RWPE1 (cell line): Measurements from ENCODE around the gene TLR6.

ENCODE experiments used
- CTCF ChIA-PET: fragments of 350-600 bp; sonication (Branson Sonifier 250); formaldehyde crosslinking; extraction: SDS; loops from one replicate; lab custom pipeline; 2021; lab: Yijun Ruan, JAX
- POLR2A ChIA-PET: fragments of 400-600 bp; formaldehyde crosslinking; extraction: SDS; loops from one replicate; lab custom pipeline; 2020; ENCODE audit warnings: antibody characterized with exemption; ENCODE audit not compliant: low non-redundant PET; lab: Yijun Ruan, JAX
- DNase-seq: peaks from one replicate; pipeline ENCODE4 v3.0.0; 2012; ENCODE audit warnings: low spot score
- H3K27ac ChIP-seq: fragments of 450-650 bp; 2 replicates; pipeline ENCODE4 v1.5.1; 2017
- TF ChIP-seq, protein P1 (sequence below): fragments of 450-650 bp; conservative IDR thresholded peaks from 2 replicates; pipeline ENCODE4 v1.5.1; 2017; ENCODE audit warnings: low read depth, mild to moderate bottlenecking

TLR6 gene

DNA sequence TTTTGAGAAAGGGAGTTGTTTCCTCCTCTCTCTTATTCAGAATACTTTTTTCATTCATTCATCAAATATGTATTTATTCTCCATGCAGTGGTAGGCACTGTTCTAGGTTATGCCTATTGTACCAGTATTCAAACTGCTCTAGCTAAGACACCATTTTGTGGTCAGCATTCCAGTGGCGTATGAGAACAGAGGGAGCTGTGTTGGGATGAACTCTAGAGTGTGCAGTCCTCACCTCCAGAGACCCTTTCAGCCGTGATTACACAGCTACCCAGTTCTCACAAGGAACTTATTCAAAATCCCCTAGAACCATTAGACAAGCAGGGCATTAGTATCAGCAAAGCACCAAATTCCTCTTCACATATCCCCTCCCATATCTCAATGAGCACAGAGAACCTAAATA lies 56.3 kb downstream of the TLR6 start:
- CTCF ChIA-PET, result no interaction called here
- TF ChIP-seq, protein P1, sequence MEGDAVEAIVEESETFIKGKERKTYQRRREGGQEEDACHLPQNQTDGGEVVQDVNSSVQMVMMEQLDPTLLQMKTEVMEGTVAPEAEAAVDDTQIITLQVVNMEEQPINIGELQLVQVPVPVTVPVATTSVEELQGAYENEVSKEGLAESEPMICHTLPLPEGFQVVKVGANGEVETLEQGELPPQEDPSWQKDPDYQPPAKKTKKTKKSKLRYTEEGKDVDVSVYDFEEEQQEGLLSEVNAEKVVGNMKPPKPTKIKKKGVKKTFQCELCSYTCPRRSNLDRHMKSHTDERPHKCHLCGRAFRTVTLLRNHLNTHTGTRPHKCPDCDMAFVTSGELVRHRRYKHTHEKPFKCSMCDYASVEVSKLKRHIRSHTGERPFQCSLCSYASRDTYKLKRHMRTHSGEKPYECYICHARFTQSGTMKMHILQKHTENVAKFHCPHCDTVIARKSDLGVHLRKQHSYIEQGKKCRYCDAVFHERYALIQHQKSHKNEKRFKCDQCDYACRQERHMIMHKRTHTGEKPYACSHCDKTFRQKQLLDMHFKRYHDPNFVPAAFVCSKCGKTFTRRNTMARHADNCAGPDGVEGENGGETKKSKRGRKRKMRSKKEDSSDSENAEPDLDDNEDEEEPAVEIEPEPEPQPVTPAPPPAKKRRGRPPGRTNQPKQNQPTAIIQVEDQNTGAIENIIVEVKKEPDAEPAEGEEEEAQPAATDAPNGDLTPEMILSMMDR, result no peak
- POLR2A ChIA-PET, result no interaction called here
- DNase-seq, result no peak
- H3K27ac ChIP-seq, result no peak overlapping the region

DNA sequence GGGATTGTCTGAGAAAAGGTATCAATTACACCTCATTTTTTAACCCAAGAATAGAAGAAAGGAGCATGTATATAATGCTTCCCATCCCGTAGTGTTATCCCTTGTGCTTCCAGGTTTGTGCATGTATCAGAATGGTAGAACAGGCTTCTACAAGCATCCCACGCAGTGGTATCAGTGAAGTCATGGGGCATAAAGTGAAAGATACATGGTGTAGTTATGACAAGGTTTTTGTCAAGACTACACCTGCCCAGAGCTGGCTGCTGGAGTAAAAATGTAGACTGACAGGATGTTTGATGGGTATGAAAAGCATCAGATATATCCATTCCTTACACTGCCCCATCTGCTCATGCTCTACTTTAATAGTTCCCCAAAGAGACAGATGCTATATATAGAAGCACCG lies 61.5 kb downstream of the TLR6 start:
- no peak for DNase-seq
- ChIA-PET CTCF (interaction anchor here (0.5 to 1.1 kb wide), 3 partner anchors 12 to 713 kb away, joined by 3 to 5 read pairs (median 3); partner anchors contain the start of gene TLR10), POLR2A (no interaction called here)
- TF ChIP-seq, protein P1, result no peak
- no peak overlapping the region for H3K27ac ChIP-seq

DNA sequence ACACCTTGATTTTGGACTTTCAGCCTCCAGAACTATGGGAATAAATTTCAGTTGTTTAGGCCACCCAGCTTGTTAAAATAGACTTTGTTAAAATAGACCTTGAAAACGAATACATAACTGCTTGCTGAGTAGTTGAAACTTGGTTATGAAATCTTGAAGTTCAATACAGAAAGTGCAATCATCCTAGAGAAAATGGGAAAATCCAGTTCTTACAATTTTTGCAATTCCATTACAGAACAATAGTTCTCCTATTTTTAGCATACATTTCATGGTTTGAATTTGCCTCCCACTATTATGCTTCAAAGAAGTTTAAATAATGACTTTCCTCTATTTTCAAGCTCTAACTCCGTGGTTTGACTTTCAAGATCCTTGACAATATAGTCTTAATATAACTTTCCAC lies 62.6 kb downstream of the TLR6 start:
- CTCF ChIA-PET, result interaction anchor here (0.7 kb wide), 1 partner anchor 488 kb away, joined by 3 read pairs; no protein-coding TSS in a partner anchor
- POLR2A ChIA-PET, result no interaction called here

DNA sequence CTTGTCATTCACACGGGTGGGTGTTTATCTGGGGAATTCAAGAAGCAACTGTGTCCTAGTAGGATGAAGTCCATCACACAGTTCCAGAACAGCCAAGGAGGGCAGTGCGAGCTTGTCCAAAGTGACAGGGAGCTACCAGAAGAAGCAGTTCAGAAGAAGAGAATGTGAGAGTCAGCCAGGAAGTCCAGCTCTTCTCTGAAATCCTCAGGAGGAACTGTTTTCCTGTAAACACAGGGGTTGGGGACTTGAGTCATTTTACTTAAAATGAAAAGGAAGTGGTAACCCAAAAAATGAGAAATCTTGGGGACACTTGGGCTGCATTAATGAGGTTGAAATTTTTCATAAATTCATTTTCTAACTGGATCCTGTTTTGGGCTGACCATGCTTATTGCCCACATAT lies 65.6 kb downstream of the TLR6 start:
- ChIA-PET POLR2A (interaction anchor here (0.5 kb wide), 1 partner anchor 636 kb away, joined by 4 read pairs; no protein-coding TSS in a partner anchor), CTCF (no interaction called here)
- H3K27ac ChIP-seq, result no peak overlapping the region
- TF ChIP-seq, protein P1, result no peak
- no peak for DNase-seq

More for the DNA sequence above, 62.6 kb downstream of the TLR6 start:
- no peak for DNase-seq
- TF ChIP-seq, protein P1, result no peak
- H3K27ac ChIP-seq, result no peak overlapping the region

DNA sequence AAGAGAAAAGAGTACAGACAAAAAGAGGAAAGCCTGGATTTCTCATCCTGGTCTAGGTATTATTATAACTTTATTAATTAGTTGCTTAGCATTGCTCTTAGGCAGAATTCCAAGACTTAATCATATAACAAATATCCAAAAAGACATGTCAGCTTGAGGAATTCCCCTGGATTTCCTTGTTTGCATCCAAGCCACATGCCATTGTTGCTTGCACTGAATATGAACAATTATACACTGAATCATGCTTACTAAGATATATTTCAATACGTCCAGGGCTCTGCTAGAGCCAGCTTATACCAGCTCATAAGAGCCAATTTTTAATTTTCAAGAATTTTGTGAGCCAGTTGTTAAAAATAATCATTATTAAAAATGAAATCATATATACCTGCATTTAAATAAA lies 68.3 kb downstream of the TLR6 start:
- ChIA-PET CTCF (interaction anchor here (1.4 kb wide), 1 partner anchor 29 kb away, joined by 5 read pairs; no protein-coding TSS in a partner anchor), POLR2A (no interaction called here)
- H3K27ac ChIP-seq, result no peak overlapping the region
- peak; percentile 15 for DNase-seq
- TF ChIP-seq, protein P1, result no peak

DNA sequence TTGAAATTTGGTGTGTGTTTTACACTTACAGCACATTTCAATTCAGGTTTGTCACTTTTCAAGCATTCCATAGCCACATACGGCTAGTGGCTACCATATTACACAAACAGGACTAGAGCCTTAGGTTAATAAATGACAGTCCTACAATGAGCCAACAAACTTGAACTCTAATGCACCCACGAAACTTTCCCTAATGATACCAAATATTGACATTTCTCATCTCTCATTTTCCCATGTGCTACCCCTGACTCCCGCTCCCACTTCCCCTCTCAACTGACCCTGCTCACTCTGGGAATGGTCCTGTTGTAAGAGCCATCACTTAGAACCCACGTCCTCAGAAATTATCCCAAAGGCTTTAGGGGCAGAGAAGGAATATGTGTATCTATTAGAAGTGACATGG lies 68.9 kb downstream of the TLR6 start:
- TF ChIP-seq, protein P1, result no peak
- ChIA-PET CTCF (no interaction called here), POLR2A (no interaction called here)
- no peak overlapping the region for H3K27ac ChIP-seq
- no peak for DNase-seq
